Neural crest cell (in vitro differentiated cells): Measurements from ENCODE around the gene SLC35B1. TPM values are rescaled to one million over a fixed set of nuclear protein-coding genes. Genes with fewer than 3 reads are reported as not detected.

Source experiments
- DNase-seq: peaks from one replicate; pipeline ENCODE4 v3.0.0; 2021; ENCODE audit warnings: low read depth, mixed read lengths, low spot score
- H3K27ac Mint-ChIP-seq: one replicate; pipeline ENCODE4 v1.8.0; 2021; ENCODE audit warnings: mild to moderate bottlenecking, mixed read lengths; ENCODE audit not compliant: unreplicated experiment
- H3K27me3 Mint-ChIP-seq: 2 replicates; pipeline ENCODE4 v1.8.0; 2021; ENCODE audit warnings: low read depth, mild to moderate bottlenecking, mixed read lengths
- H3K36me3 Mint-ChIP-seq: 2 replicates; pipeline ENCODE4 v1.8.0; 2021; ENCODE audit warnings: low read depth, mild to moderate bottlenecking, mixed read lengths
- H3K4me1 Mint-ChIP-seq: 2 replicates; pipeline ENCODE4 v1.8.0; 2021; ENCODE audit warnings: mixed read lengths
- H3K4me3 Mint-ChIP-seq: one replicate; pipeline ENCODE4 v1.8.0; 2021; ENCODE audit warnings: mild to moderate bottlenecking, mixed read lengths
- H3K9me3 Mint-ChIP-seq: 2 replicates; pipeline ENCODE4 v1.8.0; 2021; ENCODE audit warnings: mixed read lengths
- total RNA-seq: library from RNA; stranded (reverse); gene quantifications from 2 replicates; pipeline ENCODE4 v1.2.1, GENCODE V29; 2021
- TF ChIP-seq, protein P1 (sequence below): fragments of 200-600 bp; sonication (generic); conservative IDR thresholded peaks from 2 replicates; pipeline ENCODE4 v1.5.0; 2021; ENCODE audit warnings: antibody characterized with exemption, mild to moderate bottlenecking

SLC35B1 gene
- total RNA-seq, 1 donor from 2014 or later, result 89.6 TPM

DNA sequence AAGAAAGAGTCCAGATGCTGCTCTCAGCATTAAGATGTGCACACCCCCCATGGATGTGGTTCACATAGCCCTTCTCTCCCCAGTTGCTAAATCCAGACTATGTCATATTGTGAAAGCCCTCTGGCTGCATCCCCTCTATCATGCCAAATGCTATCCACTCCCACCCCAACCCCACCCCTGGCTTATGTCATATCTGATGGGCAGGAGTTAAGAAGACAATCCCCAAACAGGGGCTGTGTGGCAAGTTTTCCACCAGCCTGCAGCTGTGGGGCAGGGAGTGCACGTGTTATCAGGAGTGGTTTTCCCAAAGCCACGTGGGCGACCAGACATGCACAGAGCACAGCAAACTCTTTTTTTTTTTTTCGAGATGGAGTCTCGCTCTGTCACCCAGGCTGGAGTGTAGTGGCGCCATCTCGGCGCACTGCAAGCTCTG, 46.2 kb upstream of the SLC35B1 start:
- H3K27ac Mint-ChIP-seq, result no peak overlapping the region
- no peaks in the 10 kb centered on the region for H3K4me1 Mint-ChIP-seq
- TF ChIP-seq, protein P1, sequence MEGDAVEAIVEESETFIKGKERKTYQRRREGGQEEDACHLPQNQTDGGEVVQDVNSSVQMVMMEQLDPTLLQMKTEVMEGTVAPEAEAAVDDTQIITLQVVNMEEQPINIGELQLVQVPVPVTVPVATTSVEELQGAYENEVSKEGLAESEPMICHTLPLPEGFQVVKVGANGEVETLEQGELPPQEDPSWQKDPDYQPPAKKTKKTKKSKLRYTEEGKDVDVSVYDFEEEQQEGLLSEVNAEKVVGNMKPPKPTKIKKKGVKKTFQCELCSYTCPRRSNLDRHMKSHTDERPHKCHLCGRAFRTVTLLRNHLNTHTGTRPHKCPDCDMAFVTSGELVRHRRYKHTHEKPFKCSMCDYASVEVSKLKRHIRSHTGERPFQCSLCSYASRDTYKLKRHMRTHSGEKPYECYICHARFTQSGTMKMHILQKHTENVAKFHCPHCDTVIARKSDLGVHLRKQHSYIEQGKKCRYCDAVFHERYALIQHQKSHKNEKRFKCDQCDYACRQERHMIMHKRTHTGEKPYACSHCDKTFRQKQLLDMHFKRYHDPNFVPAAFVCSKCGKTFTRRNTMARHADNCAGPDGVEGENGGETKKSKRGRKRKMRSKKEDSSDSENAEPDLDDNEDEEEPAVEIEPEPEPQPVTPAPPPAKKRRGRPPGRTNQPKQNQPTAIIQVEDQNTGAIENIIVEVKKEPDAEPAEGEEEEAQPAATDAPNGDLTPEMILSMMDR, result no peak
- no peaks in the 10 kb centered on the region for H3K9me3 Mint-ChIP-seq
- no peaks in the 10 kb centered on the region for H3K36me3 Mint-ChIP-seq
- no peaks in the 10 kb centered on the region for H3K27me3 Mint-ChIP-seq
- DNase-seq, result no peak
- no peak overlapping the region for H3K4me3 Mint-ChIP-seq

DNA sequence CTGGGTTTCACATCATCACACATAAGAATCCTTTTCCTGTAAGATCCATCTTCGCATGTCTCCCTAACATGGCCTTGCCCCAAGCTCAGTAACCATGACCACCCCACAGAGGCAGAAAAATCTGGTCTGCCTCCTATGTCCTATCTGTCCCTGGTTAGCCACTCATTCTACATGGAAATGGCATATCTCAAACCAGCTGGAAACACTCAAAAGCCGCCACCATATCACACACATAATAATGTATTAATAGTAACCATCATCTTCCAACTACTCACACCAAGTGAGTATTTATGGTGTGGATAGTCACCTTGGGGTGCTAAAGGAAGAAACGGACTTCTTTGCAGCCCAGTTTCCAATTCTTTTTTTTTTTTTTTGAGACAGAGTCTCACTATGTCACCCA, 44.7 kb upstream of the SLC35B1 start:
- no peak overlapping the region for H3K27ac Mint-ChIP-seq

DNA sequence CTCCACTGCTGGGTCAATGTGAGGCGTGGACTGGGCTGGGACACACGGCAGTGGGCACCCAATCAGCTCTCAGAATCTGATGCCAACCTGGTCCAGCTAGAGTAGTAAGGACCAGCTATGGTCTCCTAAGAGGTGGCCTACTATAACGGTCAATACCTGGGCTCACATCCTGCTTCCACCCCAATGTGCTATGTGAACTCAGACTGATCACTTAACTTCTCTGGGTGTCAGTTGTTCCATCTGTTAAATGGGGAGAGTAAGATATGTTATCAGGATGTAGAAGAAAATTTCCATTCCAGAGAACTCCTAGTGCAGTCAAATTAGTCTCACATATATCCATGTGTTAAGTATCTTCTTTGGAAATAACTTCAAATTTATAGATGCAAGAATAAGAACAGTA, 42.0 kb upstream of the SLC35B1 start:
- TF ChIP-seq, protein P1, result no peak
- Mint-ChIP-seq H3K27ac (no peak overlapping the region), H3K4me1 (no peaks in the 10 kb centered on the region), H3K9me3 (no peaks in the 10 kb centered on the region), H3K36me3 (no peaks in the 10 kb centered on the region), H3K4me3 (no peak overlapping the region), H3K27me3 (no peaks in the 10 kb centered on the region)
- DNase-seq, result no peak

More for the DNA sequence above, 44.7 kb upstream of the SLC35B1 start:
- H3K36me3 Mint-ChIP-seq, result no peaks in the 10 kb centered on the region
- no peaks in the 10 kb centered on the region for H3K9me3 Mint-ChIP-seq
- H3K4me3 Mint-ChIP-seq, result no peak overlapping the region
- no peak for DNase-seq
- TF ChIP-seq, protein P1, result no peak
- H3K4me1 Mint-ChIP-seq, result no peaks in the 10 kb centered on the region
- H3K27me3 Mint-ChIP-seq, result no peaks in the 10 kb centered on the region

DNA sequence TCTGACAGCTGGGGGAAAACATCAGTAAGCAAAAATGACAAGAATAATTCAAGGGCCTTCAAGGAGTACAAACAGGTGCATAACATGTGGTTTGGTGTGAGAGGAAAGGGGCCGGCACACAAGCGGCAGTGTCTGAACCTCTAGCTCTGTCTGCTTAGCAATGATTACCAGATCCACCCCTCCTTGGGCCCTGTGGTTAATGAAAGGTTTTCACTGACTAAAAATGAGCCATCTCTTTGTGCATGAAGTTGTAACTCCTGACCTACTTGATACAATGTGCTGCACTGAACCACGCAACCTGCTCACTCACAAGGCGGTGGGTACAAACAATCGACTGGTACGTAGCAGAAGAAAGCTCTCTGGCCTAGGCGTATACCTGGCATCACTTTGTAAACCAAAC, 41.0 kb upstream of the SLC35B1 start:
- DNase-seq, result no peak
- Mint-ChIP-seq H3K4me1 (no peaks in the 10 kb centered on the region), H3K4me3 (no peak overlapping the region), H3K27me3 (no peaks in the 10 kb centered on the region), H3K36me3 (no peaks in the 10 kb centered on the region), H3K27ac (no peak overlapping the region), H3K9me3 (no peaks in the 10 kb centered on the region)
- TF ChIP-seq, protein P1, result no peak

DNA sequence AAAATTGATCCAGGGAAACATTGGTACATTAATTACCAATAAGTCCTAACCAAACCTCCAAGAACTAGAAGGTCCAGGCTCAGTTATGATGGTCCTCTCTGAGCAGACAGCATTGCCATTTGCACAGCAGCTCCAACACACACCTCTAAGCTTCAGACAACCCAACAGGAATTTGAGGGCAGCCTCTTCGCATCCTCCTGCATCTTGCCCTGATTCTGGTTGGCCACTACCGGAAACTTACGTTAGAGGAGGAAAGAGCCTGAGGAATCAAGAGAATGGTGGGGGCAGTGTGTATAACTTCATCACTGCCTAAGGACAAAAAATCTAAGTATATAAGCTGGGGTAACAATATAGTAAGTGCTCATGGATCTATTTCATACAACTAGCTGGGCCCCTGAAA, 40.5 kb upstream of the SLC35B1 start:
- H3K27me3 Mint-ChIP-seq, result no peaks in the 10 kb centered on the region
- H3K27ac Mint-ChIP-seq, result no peak overlapping the region
- TF ChIP-seq, protein P1, result no peak
- no peaks in the 10 kb centered on the region for H3K4me1 Mint-ChIP-seq
- H3K36me3 Mint-ChIP-seq, result no peaks in the 10 kb centered on the region
- H3K4me3 Mint-ChIP-seq, result no peak overlapping the region
- no peak for DNase-seq
- no peaks in the 10 kb centered on the region for H3K9me3 Mint-ChIP-seq

DNA sequence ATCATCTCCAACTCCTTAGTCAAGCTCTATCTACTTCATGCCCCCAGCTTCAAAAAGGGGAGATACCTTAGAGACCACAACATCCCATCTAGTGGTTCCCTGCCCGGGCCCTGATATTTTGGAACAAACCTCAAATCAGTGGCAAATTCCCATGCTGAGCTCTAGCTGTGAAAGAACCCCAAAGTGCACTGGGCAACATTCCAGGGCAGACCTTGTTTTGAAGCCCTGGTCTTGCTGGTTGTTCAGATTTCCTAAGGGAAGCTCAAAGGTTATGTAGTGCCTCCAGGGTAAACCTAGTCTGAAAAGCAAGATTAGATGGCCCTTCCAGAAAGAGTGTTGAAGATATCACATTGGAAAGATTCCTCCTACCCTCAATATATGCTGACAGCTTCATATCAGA, 39.9 kb upstream of the SLC35B1 start:
- H3K36me3 Mint-ChIP-seq, result no peaks in the 10 kb centered on the region
- no peak overlapping the region for H3K4me3 Mint-ChIP-seq
- DNase-seq, result no peak
- peak overlapping the region; percentile 45 for H3K27ac Mint-ChIP-seq
- H3K9me3 Mint-ChIP-seq, result no peaks in the 10 kb centered on the region
- H3K27me3 Mint-ChIP-seq, result no peaks in the 10 kb centered on the region
- TF ChIP-seq, protein P1, result no peak
- peaks cover under 1% of the 10 kb centered on the region for H3K4me1 Mint-ChIP-seq
